Right lobe of liver (tissue), 6 donors: ENCODE results near the gene CORO2B. TPM values are rescaled to one million over a fixed set of nuclear protein-coding genes. Genes with fewer than 3 reads are reported as not detected.

Source experiments
- ATAC-seq, 4 donors: fragments of 200-7000 bp; cut with Tn5 transposase; one replicate each; pipeline ENCODE4 v1.9.1; 2020; ENCODE audit warnings: mild to moderate bottlenecking in 4 of 4, moderate library complexity in 4 of 4
- DNase-seq, 3 donors: peaks; one replicate each; pipeline ENCODE4 v3.0.0-alpha.2; 2020
- H3K27ac ChIP-seq, 3 donors: fragments of 200-600 bp; one replicate each; pipeline ENCODE4 v1.8.0; 2022
- H3K27me3 ChIP-seq, 2 donors: fragments of 200-600 bp; one replicate each; pipeline ENCODE4 v1.8.0; 2022
- H3K36me3 ChIP-seq, 4 donors: fragments of 200-600 bp; sonication (generic) in 1 of 4; one replicate each; pipeline versions ENCODE4 v1.5.1 to v1.8.0; 2017 to 2022; ENCODE audit warnings: control low read depth in 1 of 4
- H3K4me1 ChIP-seq, 4 donors: fragments of 200-600 bp; sonication (generic) in 1 of 4; one replicate each; pipeline versions ENCODE4 v1.5.1 to v1.8.0; 2017 to 2022; ENCODE audit warnings: control low read depth in 1 of 4
- H3K4me3 ChIP-seq, 3 donors: fragments of 200-600 bp; one replicate each; pipeline ENCODE4 v1.8.0; 2022
- H3K9me3 ChIP-seq, 4 donors: fragments of 200-600 bp; sonication (generic) in 1 of 4; one replicate each; pipeline versions ENCODE4 v1.5.1 to v1.8.0; 2017 to 2022; ENCODE audit warnings: control low read depth in 1 of 4
- POLR2A ChIP-seq: fragments of 450-650 bp; IDR thresholded peaks from one replicate; pipeline ENCODE4 v1.6.1; 2017; ENCODE audit warnings: antibody characterized with exemption, mild to moderate bottlenecking
- WGBS: methylation state at CpG from one replicate; pipeline ENCODE4 v1.1.6; 2018; ENCODE audit warnings: low coverage, low lambda C conversion rate; ENCODE audit not compliant: insufficient coverage; ENCODE audit errors: missing lambda C conversion rate; 5-methylcytosine and 5-hydroxymethylcytosine counted together
- intact Hi-C, 2 donors: fragments of 100-400 bp; cut with DNase I; formaldehyde crosslinking; loops; one replicate each; pipeline versions ENCODE4 v1.11.2 to v1.14.1; 2022
- total RNA-seq, 6 experiments: library from RNA; depleted of rRNA in 2 of 6; stranded (reverse); fragments of >200 nt in 2 of 6; fragmentation: NEBNext Ultra II Directional in 3 of 6; extraction: Animal tissue kit (Norgen Biotek cat#: 25700) in 3 of 6; gene quantifications; one replicate each; pipeline versions ENCODE4 v1.1.0 to v1.2.4, GENCODE V29; 2016 to 2023
- TF ChIP-seq, protein P1 (sequence below), 4 donors: fragments of 200-600 bp in 3 of 4; fragments of 450-650 bp in 1 of 4; IDR thresholded peaks; one replicate each; pipeline versions ENCODE4 v1.5.1 to v1.8.0; 2016 to 2022; ENCODE audit warnings: antibody characterized with exemption in 4 of 4, mild to moderate bottlenecking in 2 of 4
- donor health status: DM: no; HTN: yes; CAD: no.
- donor health status: DM: no; HTN: no; CAD: no.
- donor health status: DM: no; HTN: no; CAD: no.
- donor health status: DM: no; HTN: yes; CAD: no.
- donor health status: DM: no; HTN: yes; CAD: no.

CORO2B gene
- total RNA-seq, 6 experiments from 2014 or later, result 0.18 to 0.68 (median 0.41) TPM

DNA sequence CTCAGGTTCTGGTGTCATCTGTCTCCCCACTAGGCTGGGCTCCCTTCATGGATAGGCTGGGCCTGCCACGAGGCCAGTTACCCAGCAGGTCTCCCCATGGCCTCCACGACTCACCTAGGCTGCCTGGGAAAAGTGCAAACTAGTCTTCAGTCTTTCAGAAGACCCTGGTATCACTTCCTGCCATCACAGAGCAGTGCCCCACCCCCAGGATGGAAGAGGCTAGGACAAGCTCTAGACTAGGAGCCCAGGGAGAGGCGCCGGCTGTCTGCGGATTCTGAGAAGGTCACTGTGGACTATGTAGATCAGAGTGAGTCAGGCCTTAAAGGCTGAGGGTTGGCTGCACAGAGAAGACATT, 63.7 kb downstream of the CORO2B start:
- no peak overlapping the region for H3K27ac ChIP-seq
- 72% methylated on average over 2 of the region's 5 CpGs for WGBS
- ATAC-seq (no peak), DNase-seq (no peak)
- no peaks in the 10 kb centered on the region for H3K27me3 ChIP-seq
- TF ChIP-seq, protein P1, sequence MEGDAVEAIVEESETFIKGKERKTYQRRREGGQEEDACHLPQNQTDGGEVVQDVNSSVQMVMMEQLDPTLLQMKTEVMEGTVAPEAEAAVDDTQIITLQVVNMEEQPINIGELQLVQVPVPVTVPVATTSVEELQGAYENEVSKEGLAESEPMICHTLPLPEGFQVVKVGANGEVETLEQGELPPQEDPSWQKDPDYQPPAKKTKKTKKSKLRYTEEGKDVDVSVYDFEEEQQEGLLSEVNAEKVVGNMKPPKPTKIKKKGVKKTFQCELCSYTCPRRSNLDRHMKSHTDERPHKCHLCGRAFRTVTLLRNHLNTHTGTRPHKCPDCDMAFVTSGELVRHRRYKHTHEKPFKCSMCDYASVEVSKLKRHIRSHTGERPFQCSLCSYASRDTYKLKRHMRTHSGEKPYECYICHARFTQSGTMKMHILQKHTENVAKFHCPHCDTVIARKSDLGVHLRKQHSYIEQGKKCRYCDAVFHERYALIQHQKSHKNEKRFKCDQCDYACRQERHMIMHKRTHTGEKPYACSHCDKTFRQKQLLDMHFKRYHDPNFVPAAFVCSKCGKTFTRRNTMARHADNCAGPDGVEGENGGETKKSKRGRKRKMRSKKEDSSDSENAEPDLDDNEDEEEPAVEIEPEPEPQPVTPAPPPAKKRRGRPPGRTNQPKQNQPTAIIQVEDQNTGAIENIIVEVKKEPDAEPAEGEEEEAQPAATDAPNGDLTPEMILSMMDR (IDR thresholded peaks at IDR 0.05), result no peak
- TF ChIP-seq POLR2A, result no peak
- intact Hi-C loops, result loop anchor here in 1 of 2 donors (10.0 kb wide), 1 partner anchor 58 kb away; no protein-coding TSS in a partner anchor
- no peaks in the 10 kb centered on the region for H3K9me3 ChIP-seq
- no peaks in the 10 kb centered on the region for H3K4me1 ChIP-seq
- H3K4me3 ChIP-seq, result no peak overlapping the region
- H3K36me3 ChIP-seq, result no peaks in the 10 kb centered on the region

DNA sequence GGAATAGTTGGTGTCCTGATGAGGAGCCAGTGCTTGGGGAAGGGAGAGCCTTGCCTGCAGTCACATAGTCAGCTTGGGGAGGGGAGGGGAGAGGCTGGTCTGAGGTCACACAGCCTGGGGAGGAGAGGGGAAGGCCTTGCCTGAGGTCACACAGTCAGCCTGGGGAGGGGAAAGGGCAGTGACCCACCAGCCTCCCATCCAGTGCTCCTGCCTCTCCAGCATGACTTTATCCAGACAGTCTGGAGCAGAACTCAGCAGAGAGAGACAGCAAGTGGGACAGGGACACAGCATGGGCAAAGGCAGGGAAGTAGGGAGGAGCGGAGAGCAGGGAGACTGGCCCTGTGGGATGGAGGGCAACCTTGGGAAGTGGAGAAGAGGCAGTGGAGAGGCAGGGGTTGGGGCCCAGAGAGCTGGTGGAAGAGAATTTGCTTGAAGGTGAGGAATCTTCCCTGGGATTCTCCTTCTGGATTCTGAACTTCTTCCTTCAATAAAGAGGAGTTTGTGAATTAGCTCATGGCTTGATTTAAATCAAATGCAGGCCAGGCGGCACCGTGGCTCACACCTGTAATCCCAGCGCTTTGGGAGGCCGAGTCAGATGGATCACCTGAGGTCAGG, 64.5 kb downstream of the CORO2B start:
- Histone ChIP-seq H3K36me3 (no peaks in the 10 kb centered on the region), H3K27ac (no peak overlapping the region), H3K27me3 (no peaks in the 10 kb centered on the region), H3K4me3 (no peak overlapping the region), H3K4me1 (no peaks in the 10 kb centered on the region), H3K9me3 (no peaks in the 10 kb centered on the region)
- intact Hi-C loops, result loop anchor here in 1 of 2 donors (10.0 kb wide), 1 partner anchor 59 kb away; no protein-coding TSS in a partner anchor
- DNase-seq, result no peak
- 84% methylated on average over 5 of the region's 5 CpGs for WGBS
- no peak for TF ChIP-seq POLR2A
- TF ChIP-seq, protein P1 (IDR thresholded peaks at IDR 0.05), result no peak
- ATAC-seq, result no peak

DNA sequence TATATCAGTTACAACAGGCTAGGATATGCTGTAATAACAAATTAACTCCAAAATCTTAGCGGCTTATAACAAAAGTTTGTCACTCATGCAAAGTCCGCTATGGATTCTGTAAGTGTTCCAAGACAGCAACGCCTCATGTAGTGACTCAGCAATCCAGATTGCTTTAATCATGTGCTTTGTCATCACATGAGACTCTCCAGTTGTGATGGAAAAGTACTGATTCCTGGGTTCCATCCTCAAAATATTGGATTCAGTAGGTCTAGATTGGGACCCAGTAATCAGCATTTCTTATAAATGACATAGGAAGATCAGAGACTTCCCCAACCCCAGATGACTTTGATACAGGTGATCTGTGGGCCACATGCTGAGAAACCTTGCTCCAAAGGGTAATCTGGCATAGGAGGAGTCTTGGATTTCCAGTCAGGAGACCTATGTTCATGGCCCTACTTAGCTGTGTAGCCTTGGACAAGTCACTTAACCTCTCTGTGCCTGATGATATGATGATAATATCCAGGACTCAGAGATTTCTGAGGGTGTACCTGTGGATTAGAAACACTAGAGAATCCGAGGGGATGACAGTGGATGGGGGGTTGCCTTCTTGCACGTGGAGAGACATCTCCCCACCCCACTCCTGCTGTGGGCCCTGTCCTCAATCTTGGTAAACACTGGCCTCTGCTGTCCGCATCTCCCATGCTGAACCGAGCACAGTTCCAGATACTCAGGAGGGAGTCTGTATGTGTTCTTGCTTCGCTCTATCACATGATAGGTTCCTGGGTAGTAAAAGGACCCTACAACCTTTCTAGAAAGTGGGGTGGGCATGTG, 65.5 kb downstream of the CORO2B start:
- WGBS, result 62% methylated on average over 3 of the region's 8 CpGs
- no peak overlapping the region for H3K4me3 ChIP-seq
- ATAC-seq, result no peak
- no peak for DNase-seq
- H3K27ac ChIP-seq, result no peak overlapping the region
- TF ChIP-seq POLR2A, result no peak
- TF ChIP-seq, protein P1 (IDR thresholded peaks at IDR 0.05), result no peak
- intact Hi-C loops, result loop anchor here in 1 of 2 donors (10.0 kb wide), 1 partner anchor 59 kb away; no protein-coding TSS in a partner anchor
- H3K36me3 ChIP-seq, result no peaks in the 10 kb centered on the region
- no peaks in the 10 kb centered on the region for H3K27me3 ChIP-seq
- no peaks in the 10 kb centered on the region for H3K9me3 ChIP-seq
- H3K4me1 ChIP-seq, result no peaks in the 10 kb centered on the region

DNA sequence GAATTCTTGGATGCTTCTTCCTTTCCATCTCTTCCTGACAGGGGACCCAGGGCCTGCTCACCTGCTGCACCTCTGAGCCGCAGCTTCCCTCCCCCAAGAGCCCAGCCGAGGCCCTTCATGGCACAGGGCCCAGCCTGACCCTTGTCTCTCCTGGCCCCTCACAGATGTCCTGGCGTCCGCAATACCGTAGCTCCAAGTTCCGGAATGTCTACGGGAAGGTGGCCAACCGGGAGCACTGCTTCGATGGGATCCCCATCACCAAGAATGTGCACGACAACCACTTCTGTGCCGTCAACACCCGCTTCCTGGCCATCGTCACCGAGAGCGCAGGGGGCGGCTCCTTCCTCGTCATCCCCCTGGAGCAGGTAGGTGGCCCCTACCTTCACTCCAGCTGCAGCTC, 66.2 kb downstream of the CORO2B start:
- no peak for TF ChIP-seq POLR2A
- TF ChIP-seq, protein P1 (IDR thresholded peaks at IDR 0.05), result no peak
- 40% methylated on average over 1 of the region's 17 CpGs for WGBS
- Histone ChIP-seq H3K27me3 (no peaks in the 10 kb centered on the region), H3K27ac (no peak overlapping the region), H3K4me1 (no peaks in the 10 kb centered on the region), H3K36me3 (no peaks in the 10 kb centered on the region), H3K9me3 (no peaks in the 10 kb centered on the region), H3K4me3 (no peak overlapping the region)
- intact Hi-C loops, result loop anchor here in 1 of 2 donors (10.0 kb wide), 1 partner anchor 60 kb away; no protein-coding TSS in a partner anchor
- no peak for ATAC-seq
- no peak for DNase-seq
